Activated CD8-positive, alpha-beta T cell treated with anti-CD3 and anti-CD28 coated beads, Interleukin-2, amount 10 ng/mL, durations not matched to agents 7 days and 5 days (primary cell): ENCODE data around the gene CHRNB1. TPM values are rescaled to one million over a fixed set of nuclear protein-coding genes. Genes with fewer than 3 reads are reported as not detected.

ENCODE experiments used
- ATAC-seq: fragments of 150-1000 bp; cut with Tn5 transposase; one replicate; pipeline ENCODE4 v1.10.0; 2021; ENCODE audit warnings: moderate library complexity
- CTCF ChIA-PET: fragments of 350-600 bp; sonication (Branson Sonifier 250); formaldehyde crosslinking; loops from one replicate; lab custom pipeline; 2021; ENCODE audit warnings: antibody characterized with exemption; lab: Charles Lee
- POLR2A ChIA-PET: fragments of 350-600 bp; sonication (Branson Sonifier 250); formaldehyde crosslinking; loops from one replicate; lab custom pipeline; 2021; ENCODE audit warnings: antibody characterized with exemption; lab: Charles Lee
- DNase-seq: peaks from one replicate; pipeline ENCODE4 v3.0.0-alpha.2; 2020
- H3K27ac Mint-ChIP-seq: one replicate; pipeline ENCODE4 v1.8.0; 2021; ENCODE audit warnings: mild to moderate bottlenecking, mixed read lengths
- H3K27me3 Mint-ChIP-seq: one replicate; pipeline ENCODE4 v1.8.0; 2021; ENCODE audit warnings: low read depth, mixed read lengths
- H3K36me3 Mint-ChIP-seq: one replicate; pipeline ENCODE4 v1.8.0; 2021; ENCODE audit warnings: low read depth, mixed read lengths
- H3K4me1 Mint-ChIP-seq: one replicate; pipeline ENCODE4 v1.8.0; 2021; ENCODE audit warnings: low read depth, mixed read lengths
- H3K4me3 Mint-ChIP-seq: one replicate; pipeline ENCODE4 v1.8.0; 2021; ENCODE audit warnings: mild to moderate bottlenecking, mixed read lengths
- H3K9me3 Mint-ChIP-seq: one replicate; pipeline ENCODE4 v1.8.0; 2022; ENCODE audit warnings: mixed read lengths; ENCODE audit not compliant: insufficient read depth
- total RNA-seq, 2 experiments: library from RNA; stranded (reverse); gene quantifications; one replicate each; pipeline ENCODE4 v1.2.3, GENCODE V29; 2021

The CHRNB1 gene
- total RNA-seq, 2 experiments from 2014 or later = 14.1 to 15.7 TPM

- peaks cover 74% of the 10 kb centered on the region for H3K36me3 Mint-ChIP-seq
- CTCF ChIA-PET = interaction anchor here (1.3 to 1.8 kb wide), 3 partner anchors 10 to 58 kb away, joined by 5 to 8 read pairs (median 5); partner anchors contain the start of gene SENP3
- no peak overlapping the region for H3K4me3 Mint-ChIP-seq
- H3K27ac Mint-ChIP-seq = no peak overlapping the region
- POLR2A ChIA-PET = interaction anchor here (0.5 kb wide), 1 partner anchor 221 kb away, joined by 5 read pairs; no protein-coding TSS in a partner anchor
- DNase-seq (no peak), ATAC-seq (no peak)
- H3K27me3 Mint-ChIP-seq = no peaks in the 10 kb centered on the region
- H3K9me3 Mint-ChIP-seq = no peaks in the 10 kb centered on the region
- H3K4me1 Mint-ChIP-seq = no peaks in the 10 kb centered on the region
Measured at GRCh38 chr17:7503521-7503920, 58.7 kb downstream of the CHRNB1 start.

Other genes with a start within 250 kb of the CHRNB1 start
- 10 to 100 TPM; 10.1 to 11.7 TPM for gene DLG4, start 225.2 kb upstream of the CHRNB1 start, total RNA-seq
- gene ACADVL, start 225.1 kb upstream of the CHRNB1 start, total RNA-seq = 100 to 1,000 TPM; 348 to 371 TPM
- gene DVL2, start 210.5 kb upstream of the CHRNB1 start, total RNA-seq = 10 to 100 TPM; 52.4 to 56.6 TPM
- 10 to 100 TPM; 53.6 to 57.9 TPM for gene PHF23, start 205.6 kb upstream of the CHRNB1 start, total RNA-seq
- gene GABARAP, start 202.6 kb upstream of the CHRNB1 start, total RNA-seq = 100 to 1,000 TPM; 203 to 227 TPM
- gene CTDNEP1, start 193.3 kb upstream of the CHRNB1 start, total RNA-seq = 100 to 1,000 TPM; 171 to 186 TPM
- gene ELP5, start 192.8 kb upstream of the CHRNB1 start, total RNA-seq = 10 to 100 TPM; 63.5 to 66.1 TPM
- 1 to 10 TPM; 1.1 to 1.3 TPM for gene CLDN7, start 182.6 kb upstream of the CHRNB1 start, total RNA-seq
- not detected for gene SLC2A4, start 163.3 kb upstream of the CHRNB1 start, total RNA-seq
- gene YBX2, start 150.4 kb upstream of the CHRNB1 start, total RNA-seq = under 1 TPM; 0.37 to 0.66 TPM
- gene EIF5A, start 137.4 kb upstream of the CHRNB1 start, total RNA-seq = 100 to 1,000 TPM; 685 to 690 TPM
- gene GPS2, start 129.7 kb upstream of the CHRNB1 start, total RNA-seq = 10 to 100 TPM; 86.3 to 88.0 TPM
- 10 to 100 TPM; 45.6 to 47.0 TPM for gene NEURL4, start 115.7 kb upstream of the CHRNB1 start, total RNA-seq
- 100 to 1,000 TPM; 573 to 605 TPM for gene ACAP1, start 108.5 kb upstream of the CHRNB1 start, total RNA-seq
- 10 to 100 TPM; 11.4 to 11.8 TPM for gene KCTD11, start 92.9 kb upstream of the CHRNB1 start, total RNA-seq
- gene TMEM95, start 89.9 kb upstream of the CHRNB1 start, total RNA-seq = not detected
- 1 to 10 TPM; 2.1 to 2.6 TPM for gene TNK1, start 64.0 kb upstream of the CHRNB1 start, total RNA-seq
- gene PLSCR3, start 50.5 kb upstream of the CHRNB1 start, total RNA-seq = 10 to 100 TPM; 87.9 to 92.6 TPM
- gene TMEM256, start 41.0 kb upstream of the CHRNB1 start, total RNA-seq = 10 to 100 TPM; 61.8 to 62.3 TPM
- gene NLGN2, start 37.2 kb upstream of the CHRNB1 start, total RNA-seq = 1 to 10 TPM; 4.7 to 5.2 TPM
- not detected for gene SPEM1, start 24.7 kb upstream of the CHRNB1 start, total RNA-seq
- not detected for gene SPEM2, start 19.4 kb upstream of the CHRNB1 start, total RNA-seq
- gene SPEM3, start 16.2 kb upstream of the CHRNB1 start, total RNA-seq = not detected
- gene TMEM102, start 9.6 kb upstream of the CHRNB1 start, total RNA-seq = 10 to 100 TPM; 16.5 to 18.1 TPM
- 10 to 100 TPM; 16.6 to 18.8 TPM for gene FGF11, start 5.5 kb upstream of the CHRNB1 start, total RNA-seq
- 10 to 100 TPM; 29.8 to 30.0 TPM for gene ZBTB4, start 34.6 kb downstream of the CHRNB1 start, total RNA-seq
- gene SLC35G6, start 36.4 kb downstream of the CHRNB1 start, total RNA-seq = not detected
- 100 to 1,000 TPM; 183 to 185 TPM for gene POLR2A, start 39.3 kb downstream of the CHRNB1 start, total RNA-seq
- 100 to 1,000 TPM in 1 of 2 experiments, 10 to 100 TPM in 1; 93.7 to 100 TPM for gene TNFSF12, start 104.0 kb downstream of the CHRNB1 start, total RNA-seq
- gene TNFSF13, start 113.7 kb downstream of the CHRNB1 start, total RNA-seq = 1 to 10 TPM; 8.0 to 9.0 TPM
- 10 to 100 TPM; 54.4 to 62.0 TPM for gene SENP3, start 116.9 kb downstream of the CHRNB1 start, total RNA-seq
- 10 to 100 TPM in 1 of 2 experiments, 1 to 10 TPM in 1; 9.4 to 10.7 TPM for gene CD68, start 134.6 kb downstream of the CHRNB1 start, total RNA-seq
- 10 to 100 TPM; 69.0 to 70.4 TPM for gene MPDU1, start 138.8 kb downstream of the CHRNB1 start, total RNA-seq
- gene SOX15, start 145.0 kb downstream of the CHRNB1 start, total RNA-seq = under 1 TPM; 0.29 to 0.34 TPM
- gene FXR2, start 169.8 kb downstream of the CHRNB1 start, total RNA-seq = 10 to 100 TPM; 27.6 to 31.8 TPM
- 10 to 100 TPM; 18.2 to 21.4 TPM for gene SAT2, start 182.8 kb downstream of the CHRNB1 start, total RNA-seq
- gene SHBG, start 185.1 kb downstream of the CHRNB1 start, total RNA-seq = not detected
- gene ATP1B2, start 205.9 kb downstream of the CHRNB1 start, total RNA-seq = not detected
- 100 to 1,000 TPM; 131 to 136 TPM for gene TP53, start 242.4 kb downstream of the CHRNB1 start, total RNA-seq
- gene WRAP53, start 243.4 kb downstream of the CHRNB1 start, total RNA-seq = 10 to 100 TPM; 27.1 to 29.3 TPM